ENCODE results near the gene MMP10.

MMP10 gene

DNA sequence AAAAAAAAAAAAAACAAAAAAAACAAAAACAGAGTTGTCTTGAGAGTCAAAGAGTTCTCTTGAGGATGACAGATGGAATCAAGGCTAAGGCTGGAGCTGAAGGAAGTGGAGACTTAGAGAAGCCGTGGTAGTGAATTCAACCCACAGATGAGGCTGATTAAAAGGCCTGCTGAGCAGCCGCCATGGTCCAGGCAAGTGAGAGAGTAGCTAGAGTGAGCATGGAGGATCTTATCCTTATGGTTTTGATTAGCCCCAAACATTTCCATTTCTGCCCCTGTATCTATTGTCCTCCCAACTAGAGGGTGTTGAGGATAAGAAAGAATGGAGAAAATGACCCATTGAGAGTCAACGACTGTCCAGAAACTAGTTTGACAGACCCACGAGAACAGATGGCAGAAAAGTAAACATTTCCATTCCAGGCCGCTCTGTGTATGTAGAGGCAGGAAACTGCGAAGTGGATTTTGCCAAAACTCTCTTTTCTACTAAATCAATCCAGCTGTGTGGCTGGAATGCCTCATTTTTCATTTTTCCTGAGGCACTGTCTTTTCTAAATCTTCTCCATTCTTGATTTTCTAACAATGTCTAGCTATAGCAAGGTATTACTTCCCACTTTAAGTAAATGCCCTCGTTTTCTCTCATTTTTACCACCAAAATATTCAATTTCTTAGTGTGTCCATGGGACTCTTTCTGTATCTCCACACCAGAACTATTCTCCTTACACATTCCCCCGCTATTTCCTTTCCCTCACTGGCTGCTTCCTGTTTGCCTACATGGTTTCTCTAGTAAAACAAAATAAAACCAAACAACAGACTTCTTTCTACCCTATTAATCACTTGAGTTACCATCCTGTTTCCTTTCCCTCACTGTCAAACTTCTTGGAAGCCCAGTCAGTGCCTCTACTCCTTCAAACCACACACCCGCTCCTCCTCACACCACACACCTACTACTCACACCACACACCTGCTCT, 50.3 kb downstream of the MMP10 start:
- DNase-seq (ENCODE audit: extremely low read depth in 1 of 2, low read depth in 1 of 2): no peak

DNA sequence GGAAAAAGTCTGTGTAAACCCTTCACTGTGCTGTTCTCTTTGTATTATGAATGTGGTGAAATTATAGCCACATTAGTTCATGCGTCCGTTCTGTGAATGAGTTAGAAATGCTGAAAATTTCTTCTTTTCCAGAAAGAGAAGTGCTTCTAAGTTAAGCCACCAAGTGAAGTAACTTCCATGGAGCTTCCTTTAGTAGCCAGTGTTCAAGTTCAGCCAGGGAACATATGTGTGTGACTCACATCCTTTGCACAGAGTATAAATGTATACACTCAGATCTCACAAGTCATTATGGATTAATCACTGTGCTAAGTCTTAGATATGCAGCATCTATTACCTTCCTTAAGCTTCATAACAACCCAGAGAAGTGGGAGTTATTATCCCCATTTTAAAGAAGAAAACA, 52.5 kb downstream of the MMP10 start:
- DNase-seq (ENCODE audit: extremely low read depth in 1 of 2, low read depth in 1 of 2): no peak

DNA sequence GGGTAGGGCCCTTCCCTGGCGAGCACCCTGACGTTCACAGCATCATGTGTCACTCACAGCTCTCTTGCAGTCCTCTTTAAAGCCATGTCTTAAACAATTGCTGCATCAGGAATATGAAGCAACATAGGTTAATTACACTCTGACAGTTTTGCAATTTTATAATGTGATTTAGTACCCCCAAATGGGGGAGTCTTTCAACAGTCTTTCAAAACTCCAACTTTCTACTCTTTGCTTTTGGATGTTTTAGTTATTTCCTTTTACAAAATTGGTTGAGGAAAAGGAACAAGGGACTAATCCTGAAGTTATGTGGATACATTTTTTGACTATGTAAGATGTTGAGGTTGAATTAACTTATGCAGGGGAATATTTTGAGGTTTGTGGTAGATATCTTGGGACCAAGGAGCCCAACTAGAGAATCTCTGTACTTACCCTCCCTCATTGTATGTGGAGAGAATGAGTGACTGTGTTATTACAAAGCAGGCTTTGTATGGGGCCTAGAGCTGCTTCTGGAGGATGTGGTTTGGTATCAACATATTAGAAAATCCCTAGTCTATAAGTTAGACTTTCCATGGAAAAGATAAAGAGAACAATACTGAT, 55.4 kb downstream of the MMP10 start, which contains the start of gene MMP8:
TSS of gene MMP8 (minus strand) at position 51 of the 597 bp plus-strand sequence. CDS start 99 bp downstream, outside the sequence.
- DNase-seq (ENCODE audit: extremely low read depth in 1 of 2, low read depth in 1 of 2): no peak

DNA sequence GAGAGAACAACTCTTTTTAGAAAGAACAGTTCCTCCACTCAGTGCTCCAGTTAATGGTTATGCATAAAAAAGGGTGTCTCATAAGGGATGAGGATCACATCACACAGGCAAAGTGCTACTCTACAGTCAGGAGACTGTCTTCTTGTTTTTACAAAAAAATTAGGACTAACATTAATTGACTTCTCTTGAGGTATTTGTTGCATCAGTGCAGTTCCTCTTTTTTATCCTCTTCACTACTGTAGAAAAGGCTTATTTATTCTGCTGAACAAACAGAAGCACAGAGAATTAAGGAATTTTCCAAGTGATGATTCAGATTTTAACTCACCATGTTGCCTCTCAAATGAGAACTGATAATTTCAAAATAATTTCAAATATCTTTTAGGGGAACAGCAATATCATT, 57.6 kb downstream of the MMP10 start:
- DNase-seq (ENCODE audit: extremely low read depth in 1 of 2, low read depth in 1 of 2): no peak
